Mammary epithelial cell (primary cell): ENCODE data around the gene LCAT.

Experiments
- EZH2 ChIP-seq: IDR thresholded peaks from 2 replicates; pipeline ENCODE4 v1.6.1; 2012; ENCODE audit warnings: low read length, inconsistent platforms, borderline replicate concordance
- TF ChIP-seq, protein P1 (sequence below), 2 donors: IDR thresholded peaks in 1 of 2; conservative IDR thresholded peaks in 1 of 2; 2 replicates each; pipeline ENCODE4 v1.5.1; 2011 to 2012; ENCODE audit warnings: inconsistent platforms in 2 of 2, low read length in 2 of 2, mild to moderate bottlenecking in 2 of 2, control low read depth in 1 of 2, low read depth in 1 of 2; ENCODE audit not compliant: insufficient read depth in 1 of 2; ENCODE audit errors: extremely low read depth in 1 of 2

DNA sequence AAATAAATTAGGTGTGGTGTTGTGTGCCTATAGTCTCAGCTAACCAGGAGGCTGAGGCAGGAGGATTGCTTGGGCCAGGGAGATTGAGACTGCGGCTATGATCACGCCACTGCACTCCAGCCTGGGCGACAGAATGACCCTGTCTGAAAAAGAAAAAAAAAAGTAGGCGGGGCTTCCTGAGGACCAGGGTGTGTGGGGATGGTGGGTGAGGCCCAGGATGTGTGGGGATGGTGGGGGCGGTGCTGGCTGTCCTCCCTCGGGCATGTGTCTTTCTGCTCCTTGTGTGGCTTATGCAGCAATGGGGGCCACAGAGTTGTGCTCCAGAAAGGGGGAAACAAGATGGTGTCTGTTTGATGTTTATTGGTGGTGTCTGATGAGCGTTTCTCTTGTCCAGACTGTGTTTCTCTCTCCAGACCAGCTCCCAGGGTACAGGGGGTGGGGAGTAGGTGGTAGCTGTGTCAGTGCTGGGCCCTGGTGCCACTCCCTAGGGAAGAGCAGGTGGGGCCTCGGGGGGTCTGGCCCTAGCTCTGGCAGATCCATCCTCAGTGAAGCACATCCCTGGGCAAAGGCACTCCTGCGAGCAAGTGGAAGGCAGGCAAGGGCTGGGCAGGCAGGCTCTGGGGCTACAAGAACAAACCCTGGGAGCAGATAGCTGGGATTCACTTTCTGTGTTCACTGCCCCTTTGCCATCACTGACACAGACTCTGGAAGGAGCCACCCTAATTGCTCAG lies 2.3 kb downstream of the LCAT start:
- TF ChIP-seq, protein P1, sequence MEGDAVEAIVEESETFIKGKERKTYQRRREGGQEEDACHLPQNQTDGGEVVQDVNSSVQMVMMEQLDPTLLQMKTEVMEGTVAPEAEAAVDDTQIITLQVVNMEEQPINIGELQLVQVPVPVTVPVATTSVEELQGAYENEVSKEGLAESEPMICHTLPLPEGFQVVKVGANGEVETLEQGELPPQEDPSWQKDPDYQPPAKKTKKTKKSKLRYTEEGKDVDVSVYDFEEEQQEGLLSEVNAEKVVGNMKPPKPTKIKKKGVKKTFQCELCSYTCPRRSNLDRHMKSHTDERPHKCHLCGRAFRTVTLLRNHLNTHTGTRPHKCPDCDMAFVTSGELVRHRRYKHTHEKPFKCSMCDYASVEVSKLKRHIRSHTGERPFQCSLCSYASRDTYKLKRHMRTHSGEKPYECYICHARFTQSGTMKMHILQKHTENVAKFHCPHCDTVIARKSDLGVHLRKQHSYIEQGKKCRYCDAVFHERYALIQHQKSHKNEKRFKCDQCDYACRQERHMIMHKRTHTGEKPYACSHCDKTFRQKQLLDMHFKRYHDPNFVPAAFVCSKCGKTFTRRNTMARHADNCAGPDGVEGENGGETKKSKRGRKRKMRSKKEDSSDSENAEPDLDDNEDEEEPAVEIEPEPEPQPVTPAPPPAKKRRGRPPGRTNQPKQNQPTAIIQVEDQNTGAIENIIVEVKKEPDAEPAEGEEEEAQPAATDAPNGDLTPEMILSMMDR (conservative IDR thresholded peaks at IDR 0.05 in 1 of 2, IDR thresholded peaks at IDR 0.05 in 1 of 2; ENCODE audit: extremely low read depth in 1 of 2, insufficient read depth in 1 of 2, low read depth in 1 of 2, low read length in 2 of 2) = no peak
- TF ChIP-seq EZH2 = no peak
